ENCODE results near the gene GKN2.

The GKN2 gene

GRCh38 chr2:68952887-68953521 lies at the start of gene GKN2:
Gene GKN2, minus strand, starts transcription at chr2:68952893. Its CDS starts 32 bp downstream, at chr2:68952861.
- DNase-seq (ENCODE audit: low read depth in 3 of 3, low spot score in 1 of 3): no peak

- no peak for DNase-seq (ENCODE audit: low read depth in 3 of 3, low spot score in 1 of 3)
These were observed 49.2 kb upstream of the GKN2 start for GRCh38 chr2:69001879-69002278.

- DNase-seq (ENCODE audit: low read depth in 3 of 3, low spot score in 1 of 3): no peak
These were observed 44.7 kb upstream of the GKN2 start for GRCh38 chr2:68997401-68997800.

- DNase-seq (ENCODE audit: low read depth in 3 of 3, low spot score in 1 of 3): no peak
These were observed 43.2 kb upstream of the GKN2 start for GRCh38 chr2:68995916-68996315.

GRCh38 chr2:68994864-68995263 lies 42.2 kb upstream of the GKN2 start:
- DNase-seq (ENCODE audit: low read depth in 3 of 3, low spot score in 1 of 3): no peak

GRCh38 chr2:68993660-68994059 lies 41.0 kb upstream of the GKN2 start:
- no peak for DNase-seq (ENCODE audit: low read depth in 3 of 3, low spot score in 1 of 3)

- DNase-seq (ENCODE audit: low read depth in 3 of 3, low spot score in 1 of 3): no peak
These were observed 40.2 kb upstream of the GKN2 start for GRCh38 chr2:68992933-68993332.

- no peak for DNase-seq (ENCODE audit: low read depth in 3 of 3, low spot score in 1 of 3)
These were observed 39.6 kb upstream of the GKN2 start for GRCh38 chr2:68992341-68992740.

GRCh38 chr2:68989035-68989434 lies 36.3 kb upstream of the GKN2 start:
- no peak for DNase-seq (ENCODE audit: low read depth in 3 of 3, low spot score in 1 of 3)

- no peak for DNase-seq (ENCODE audit: low read depth in 3 of 3, low spot score in 1 of 3)
These were observed 34.4 kb upstream of the GKN2 start for GRCh38 chr2:68987021-68987503.

GRCh38 chr2:68980956-68981355 lies 28.3 kb upstream of the GKN2 start:
- no peak for DNase-seq (ENCODE audit: low read depth in 3 of 3, low spot score in 1 of 3)

- DNase-seq (ENCODE audit: low read depth in 3 of 3, low spot score in 1 of 3): no peak
These were observed 25.4 kb upstream of the GKN2 start for GRCh38 chr2:68978098-68978497.

GRCh38 chr2:68977453-68977852 lies 24.8 kb upstream of the GKN2 start:
- no peak for DNase-seq (ENCODE audit: low read depth in 3 of 3, low spot score in 1 of 3)

GRCh38 chr2:68975844-68976243 lies 23.2 kb upstream of the GKN2 start:
- DNase-seq (ENCODE audit: low read depth in 3 of 3, low spot score in 1 of 3): no peak

- DNase-seq (ENCODE audit: low read depth in 3 of 3, low spot score in 1 of 3): no peak
These were observed 22.4 kb upstream of the GKN2 start for GRCh38 chr2:68974946-68975665.

- no peak for DNase-seq (ENCODE audit: low read depth in 3 of 3, low spot score in 1 of 3)
These were observed 21.6 kb upstream of the GKN2 start, which contains the start of gene GKN1 for GRCh38 chr2:68974251-68974650. Gene GKN1, plus strand, starts transcription at chr2:68974636. Its CDS starts 42 bp downstream, at chr2:68974678.

GRCh38 chr2:68971591-68972231 lies 19.0 kb upstream of the GKN2 start:
- no peak for DNase-seq (ENCODE audit: low read depth in 3 of 3, low spot score in 1 of 3)

GRCh38 chr2:68970566-68971265 lies 18.0 kb upstream of the GKN2 start:
- no peak for DNase-seq (ENCODE audit: low read depth in 3 of 3, low spot score in 1 of 3)

GRCh38 chr2:68969736-68970490 lies 17.2 kb upstream of the GKN2 start:
- DNase-seq (ENCODE audit: low read depth in 3 of 3, low spot score in 1 of 3): no peak

- DNase-seq (ENCODE audit: low read depth in 3 of 3, low spot score in 1 of 3): no peak
These were observed 15.5 kb upstream of the GKN2 start for GRCh38 chr2:68968221-68968620.

GRCh38 chr2:68964282-68964681 lies 11.6 kb upstream of the GKN2 start:
- no peak for DNase-seq (ENCODE audit: low read depth in 3 of 3, low spot score in 1 of 3)
